K562 (cell line): ENCODE measurements around the gene FBRS.

ENCODE experiments used
- FOXM1 ChIP-seq, 2 experiments: fragments of 450-650 bp in 1 of 2; sonication (generic) in 1 of 2; formaldehyde crosslinking in 1 of 2; IDR thresholded peaks; 2 replicates each; pipeline versions ENCODE4 v1.6.1 to v1.9.0; 2017 to 2022; ENCODE audit warnings: low read depth in 2 of 2, mild to moderate bottlenecking in 2 of 2, missing genetic modification reagents in 1 of 2, moderate library complexity in 1 of 2
- MYC ChIP-seq, 2 experiments: fragments of 250-450 bp in 1 of 2; sonication (Bioruptor Pico) in 1 of 2; IDR thresholded peaks; 2 replicates each; pipeline versions ENCODE4 v1.5.1 to v1.6.1; 2012 to 2021; ENCODE audit warnings: low read depth in 2 of 2, borderline replicate concordance in 1 of 2, improper control_type of control experiment in 1 of 2, low read length in 1 of 2, mild to moderate bottlenecking in 1 of 2, moderate library complexity in 1 of 2
- POLR2AphosphoS5 ChIP-seq: IDR thresholded peaks from 2 replicates; pipeline ENCODE4 v1.6.1; 2011; ENCODE audit warnings: mild to moderate bottlenecking, low read depth, low read length, moderate library complexity; ENCODE audit not compliant: control insufficient read depth, insufficient read depth
- SMC3 ChIP-seq: conservative IDR thresholded peaks from 2 replicates; pipeline ENCODE4 v1.6.1; 2011; ENCODE audit warnings: low read depth, low read length, improper control_type of control experiment; ENCODE audit not compliant: insufficient read depth
- ZNF274 ChIP-seq: IDR thresholded peaks from 2 replicates; pipeline ENCODE4 v1.6.1; 2011; ENCODE audit warnings: low read depth, mild to moderate bottlenecking, low read length, moderate library complexity, borderline replicate concordance
- TF ChIP-seq, protein P1 (sequence below), 3 experiments: IDR thresholded peaks in 2 of 3; conservative IDR thresholded peaks in 1 of 3; 2 replicates each; pipeline ENCODE4 v1.5.1; 2011 to 2012; ENCODE audit warnings: low read length in 3 of 3, mild to moderate bottlenecking in 3 of 3, control low read depth in 2 of 3, improper control_type of control experiment in 1 of 3, inconsistent platforms in 1 of 3, low read depth in 1 of 3, mixed read lengths in 1 of 3, moderate library complexity in 1 of 3; ENCODE audit not compliant: insufficient read depth in 2 of 3

DNA sequence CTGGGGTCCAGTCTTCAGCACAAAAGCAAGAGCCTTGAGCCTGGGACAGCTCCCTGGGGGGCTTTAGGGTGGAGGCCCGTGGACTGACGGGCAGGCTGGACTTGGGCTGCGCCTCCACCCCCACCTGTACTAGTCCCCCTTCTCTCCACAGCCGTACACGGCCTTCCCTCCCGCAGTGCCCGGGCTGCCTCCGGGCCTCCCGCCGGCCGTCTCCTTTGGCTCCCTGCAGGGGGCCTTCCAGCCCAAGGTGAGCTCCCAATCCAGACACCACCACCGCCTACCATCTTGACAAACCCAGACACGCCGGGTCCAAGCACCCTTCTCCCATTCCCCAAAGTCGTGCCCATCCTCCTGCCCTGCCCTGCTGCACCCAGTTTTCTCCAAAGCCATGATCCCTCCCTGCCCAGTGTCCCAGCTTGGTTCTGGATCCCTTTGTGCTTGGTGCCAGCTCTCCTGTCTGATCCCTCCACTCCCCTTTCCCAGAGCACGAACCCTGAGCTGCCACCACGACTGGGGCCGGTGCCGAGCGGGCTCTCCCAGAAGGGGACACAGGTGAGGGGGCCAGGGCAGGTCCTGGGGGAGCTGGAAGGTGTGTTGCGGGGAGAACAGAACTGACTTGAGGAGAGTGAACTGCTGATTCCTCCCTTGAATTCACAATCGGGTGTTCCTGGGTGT is 7.1 kb downstream of the FBRS start:
- TF ChIP-seq MYC (IDR thresholded peaks at IDR 0.05; ENCODE audit: low read depth, low read length) (no peak), MYC (CRISPR knock-in tag; IDR thresholded peaks at IDR 0.05; ENCODE audit: borderline replicate concordance, low read depth) (no peak), FOXM1 (IDR thresholded peaks at IDR 0.05; ENCODE audit: low read depth) (no peak), FOXM1 (CRISPR knock-in tag; IDR thresholded peaks at IDR 0.05; ENCODE audit: low read depth) (no peak), ZNF274 (no peak), POLR2AphosphoS5 (no peak), SMC3 (no peak)
- TF ChIP-seq, protein P1, sequence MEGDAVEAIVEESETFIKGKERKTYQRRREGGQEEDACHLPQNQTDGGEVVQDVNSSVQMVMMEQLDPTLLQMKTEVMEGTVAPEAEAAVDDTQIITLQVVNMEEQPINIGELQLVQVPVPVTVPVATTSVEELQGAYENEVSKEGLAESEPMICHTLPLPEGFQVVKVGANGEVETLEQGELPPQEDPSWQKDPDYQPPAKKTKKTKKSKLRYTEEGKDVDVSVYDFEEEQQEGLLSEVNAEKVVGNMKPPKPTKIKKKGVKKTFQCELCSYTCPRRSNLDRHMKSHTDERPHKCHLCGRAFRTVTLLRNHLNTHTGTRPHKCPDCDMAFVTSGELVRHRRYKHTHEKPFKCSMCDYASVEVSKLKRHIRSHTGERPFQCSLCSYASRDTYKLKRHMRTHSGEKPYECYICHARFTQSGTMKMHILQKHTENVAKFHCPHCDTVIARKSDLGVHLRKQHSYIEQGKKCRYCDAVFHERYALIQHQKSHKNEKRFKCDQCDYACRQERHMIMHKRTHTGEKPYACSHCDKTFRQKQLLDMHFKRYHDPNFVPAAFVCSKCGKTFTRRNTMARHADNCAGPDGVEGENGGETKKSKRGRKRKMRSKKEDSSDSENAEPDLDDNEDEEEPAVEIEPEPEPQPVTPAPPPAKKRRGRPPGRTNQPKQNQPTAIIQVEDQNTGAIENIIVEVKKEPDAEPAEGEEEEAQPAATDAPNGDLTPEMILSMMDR (IDR thresholded peaks at IDR 0.05 in 2 of 3, conservative IDR thresholded peaks at IDR 0.05 in 1 of 3; ENCODE audit: insufficient read depth in 2 of 3, low read depth in 1 of 3, low read length in 3 of 3): no peak
